ENCODE data around the gene GUCY2C. TPM values are rescaled to one million over a fixed set of nuclear protein-coding genes. Genes with fewer than 3 reads are reported as not detected.

Gene GUCY2C
- total RNA-seq, 1 donor from 2014 or later = not detected

DNA sequence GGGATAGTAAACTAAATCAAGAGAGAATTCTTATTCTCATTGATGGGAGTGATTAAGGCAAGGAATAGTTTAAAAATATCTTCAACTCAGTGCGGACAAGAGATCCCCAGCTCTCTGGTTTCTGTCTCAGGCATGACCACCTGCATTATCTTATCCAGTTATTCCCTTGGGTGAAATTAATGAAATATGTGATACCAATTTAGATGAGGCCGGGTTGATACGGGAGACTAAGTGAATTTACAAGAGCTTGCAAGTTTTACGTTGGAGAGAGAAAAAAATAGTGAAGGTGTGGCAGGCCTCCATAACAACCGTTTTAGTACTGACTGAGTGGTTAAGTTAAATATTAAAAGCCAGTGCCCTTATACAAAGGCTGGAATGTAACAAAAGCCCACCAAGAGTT, 67.6 kb downstream of the GUCY2C start:
- DNase-seq (ENCODE audit: low read depth in 2 of 2) = no peak

GRCh38 chr12:14621826-14622225, 74.6 kb downstream of the GUCY2C start:
- DNase-seq (ENCODE audit: low read depth in 2 of 2) = no peak

- DNase-seq (ENCODE audit: low read depth in 2 of 2) = no peak
Measured at GRCh38 chr12:14619741-14620501, 76.5 kb downstream of the GUCY2C start.

GRCh38 chr12:14618983-14619382, 77.4 kb downstream of the GUCY2C start:
- DNase-seq (ENCODE audit: low read depth in 2 of 2) = peak in 1 of 2 donors; percentile 24

- no peak for DNase-seq (ENCODE audit: low read depth in 2 of 2)
Measured at GRCh38 chr12:14614704-14615121, 81.7 kb downstream of the GUCY2C start.

GRCh38 chr12:14613718-14614117, 82.7 kb downstream of the GUCY2C start:
- no peak for DNase-seq (ENCODE audit: low read depth in 2 of 2)

GRCh38 chr12:14612898-14613445, 83.4 kb downstream of the GUCY2C start:
- DNase-seq (ENCODE audit: low read depth in 2 of 2) = no peak

- DNase-seq (ENCODE audit: low read depth in 2 of 2) = no peak
Measured at GRCh38 chr12:14612250-14612649, 84.1 kb downstream of the GUCY2C start.

GRCh38 chr12:14611640-14612203, 84.7 kb downstream of the GUCY2C start:
- no peak for DNase-seq (ENCODE audit: low read depth in 2 of 2)

GRCh38 chr12:14607568-14607967, 88.8 kb downstream of the GUCY2C start:
- no peak for DNase-seq (ENCODE audit: low read depth in 2 of 2)

- DNase-seq (ENCODE audit: low read depth in 2 of 2) = no peak
Measured at GRCh38 chr12:14605401-14605989, 90.9 kb downstream of the GUCY2C start.

- no peak for DNase-seq (ENCODE audit: low read depth in 2 of 2)
Measured at GRCh38 chr12:14601692-14602478, 94.5 kb downstream of the GUCY2C start.

DNA sequence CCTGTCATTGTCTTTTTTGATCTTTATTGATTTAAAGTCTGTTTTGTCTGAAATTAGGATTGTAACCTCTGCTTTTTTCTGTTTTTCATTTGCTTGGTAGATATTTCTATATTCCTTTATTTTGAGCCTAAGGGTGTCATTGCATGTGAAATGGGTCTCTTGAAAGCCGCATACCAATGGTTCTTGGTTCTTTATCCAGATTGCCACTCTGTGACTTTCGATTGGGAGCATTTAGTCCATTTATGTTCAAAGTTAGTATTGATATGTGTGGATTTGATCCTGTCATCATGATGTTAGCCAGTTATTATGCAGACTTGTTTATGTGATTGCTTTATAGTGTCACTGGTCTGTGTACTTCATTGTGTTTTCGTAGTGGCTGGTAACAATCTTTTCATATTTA, 98.9 kb downstream of the GUCY2C start:
- DNase-seq (ENCODE audit: low read depth in 2 of 2) = no peak

DNA sequence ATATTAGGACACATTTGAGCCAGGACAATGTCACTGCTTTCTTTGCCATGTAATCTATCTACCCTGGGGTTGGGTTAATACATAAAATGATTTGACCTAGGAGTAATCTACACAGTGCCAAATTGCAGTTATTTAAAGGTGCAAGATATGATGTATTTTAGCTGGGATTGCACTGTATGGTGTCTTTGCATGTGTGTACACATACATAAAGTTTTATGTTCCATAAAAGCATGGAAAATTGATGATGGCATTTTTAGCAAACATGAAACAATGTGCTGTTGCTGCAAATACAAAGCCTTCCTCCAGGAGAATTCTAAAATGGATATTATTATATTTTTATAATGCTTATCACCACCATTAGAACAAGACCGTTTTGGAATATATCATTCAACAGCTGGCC, 104.7 kb downstream of the GUCY2C start:
- no peak for DNase-seq (ENCODE audit: low read depth in 2 of 2)

GRCh38 chr12:14589169-14590004, 107.0 kb downstream of the GUCY2C start:
- no peak for DNase-seq (ENCODE audit: low read depth in 2 of 2)

- no peak for DNase-seq (ENCODE audit: low read depth in 2 of 2)
Measured at GRCh38 chr12:14588571-14588970, 107.8 kb downstream of the GUCY2C start.

GRCh38 chr12:14578646-14579045, 117.8 kb downstream of the GUCY2C start:
- no peak for DNase-seq (ENCODE audit: low read depth in 2 of 2)

- no peak for DNase-seq (ENCODE audit: low read depth in 2 of 2)
Measured at GRCh38 chr12:14577344-14577743, 119.1 kb downstream of the GUCY2C start.

DNA sequence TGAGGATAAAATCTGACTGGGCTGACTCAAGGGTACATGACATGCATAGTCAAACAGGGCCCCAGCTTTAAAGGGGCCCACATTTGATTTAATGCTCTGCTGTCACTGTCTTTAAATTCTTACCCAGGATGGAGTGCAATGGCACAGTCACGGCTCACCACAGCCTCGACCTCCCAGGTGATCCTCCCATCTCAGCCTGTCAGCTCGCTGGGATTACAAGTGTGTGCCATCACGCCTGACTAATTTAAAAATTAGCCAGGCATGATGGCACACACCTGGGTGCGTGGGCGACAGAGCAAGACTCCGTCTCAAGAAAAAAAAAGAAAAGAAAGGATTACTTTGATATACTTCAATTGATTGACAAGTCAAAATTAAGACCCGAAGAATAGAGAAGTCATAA, 119.5 kb downstream of the GUCY2C start:
- no peak for DNase-seq (ENCODE audit: low read depth in 2 of 2)

DNA sequence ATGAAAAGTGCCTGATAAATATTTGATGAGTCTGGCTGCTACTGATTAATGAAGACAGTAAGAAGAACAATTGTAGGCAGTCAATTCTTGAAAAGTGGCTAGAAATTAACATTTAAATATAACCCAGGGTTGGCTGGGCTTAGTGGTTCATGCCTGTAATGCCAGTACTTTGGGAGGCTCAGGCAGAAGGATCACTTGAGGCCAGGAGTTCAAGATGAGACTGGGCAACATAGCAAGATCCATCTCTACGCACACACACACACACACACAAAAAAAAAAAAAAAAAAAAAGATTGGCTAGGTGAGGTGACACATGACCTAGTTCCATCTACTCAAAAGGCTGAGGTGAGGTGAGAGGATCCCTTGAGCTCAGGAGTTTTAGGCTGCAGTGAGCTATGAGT, 120.8 kb downstream of the GUCY2C start:
- DNase-seq (ENCODE audit: low read depth in 2 of 2) = no peak

DNA sequence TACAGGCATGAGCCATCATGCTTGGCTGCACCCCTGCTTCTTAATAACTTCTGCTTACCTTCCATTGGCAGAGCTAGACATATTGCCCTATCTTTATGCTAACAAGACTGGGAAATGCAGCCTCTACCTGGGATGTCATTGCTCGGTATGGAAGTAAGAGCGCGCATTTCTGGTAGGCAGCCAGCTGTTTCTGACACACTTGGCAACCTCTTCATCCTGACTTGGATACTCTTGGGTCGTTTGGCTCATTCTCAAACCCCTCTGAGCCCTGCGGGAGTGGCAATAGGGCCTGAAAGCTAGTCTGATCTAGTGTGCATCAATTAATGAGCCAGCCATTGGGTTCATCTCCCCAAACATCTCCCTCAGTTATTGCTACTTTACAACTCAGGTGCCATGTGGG, 123.3 kb downstream of the GUCY2C start:
- DNase-seq (ENCODE audit: low read depth in 2 of 2) = no peak
